RWPE1 (cell line): ENCODE measurements around the gene SAMD4A.

ENCODE experiments used
- CTCF ChIA-PET: fragments of 350-600 bp; sonication (Branson Sonifier 250); formaldehyde crosslinking; extraction: SDS; loops from one replicate; lab custom pipeline; 2021; lab: Yijun Ruan, JAX
- POLR2A ChIA-PET: fragments of 400-600 bp; formaldehyde crosslinking; extraction: SDS; loops from one replicate; lab custom pipeline; 2020; ENCODE audit warnings: antibody characterized with exemption; ENCODE audit not compliant: low non-redundant PET; lab: Yijun Ruan, JAX
- DNase-seq: peaks from one replicate; pipeline ENCODE4 v3.0.0; 2012; ENCODE audit warnings: low spot score
- H3K27ac ChIP-seq: fragments of 450-650 bp; 2 replicates; pipeline ENCODE4 v1.5.1; 2017
- CTCF ChIP-seq: fragments of 450-650 bp; conservative IDR thresholded peaks from 2 replicates; pipeline ENCODE4 v1.5.1; 2017; ENCODE audit warnings: low read depth, mild to moderate bottlenecking

The SAMD4A gene

GRCh38 chr14:54675236-54676128 is 108.6 kb downstream of the SAMD4A start:
- POLR2A ChIA-PET: no interaction called here
- DNase-seq: no peak
- no peak for TF ChIP-seq CTCF
- H3K27ac ChIP-seq: no peak overlapping the region
- CTCF ChIA-PET: no interaction called here

GRCh38 chr14:54676812-54677708 is 110.1 kb downstream of the SAMD4A start:
- peak overlapping the region; percentile 62; the same call in 1 of the 2 replicates for H3K27ac ChIP-seq
- peak; percentile 85 for DNase-seq
- CTCF ChIA-PET: interaction anchor here (0.9 kb wide), 2 partner anchors 14 to 95 kb away, joined by 4 to 5 read pairs; no protein-coding TSS in a partner anchor
- no peak for TF ChIP-seq CTCF
- POLR2A ChIA-PET: no interaction called here

- ChIA-PET CTCF (no interaction called here), POLR2A (no interaction called here)
- TF ChIP-seq CTCF: no peak
- H3K27ac ChIP-seq: no peak overlapping the region
- no peak for DNase-seq
Observed at GRCh38 chr14:54680651-54681050, 113.7 kb downstream of the SAMD4A start.

GRCh38 chr14:54681811-54682261 is 114.9 kb downstream of the SAMD4A start:
- no peak for TF ChIP-seq CTCF
- CTCF ChIA-PET: interaction anchor here (0.5 kb wide), 1 partner anchor 56 kb away, joined by 3 read pairs; no protein-coding TSS in a partner anchor
- POLR2A ChIA-PET: no interaction called here
- H3K27ac ChIP-seq: peak overlapping the region; percentile 41; the same call in 1 of the 2 replicates
- DNase-seq: peak; percentile 45

GRCh38 chr14:54682578-54682977 is 115.7 kb downstream of the SAMD4A start:
- ChIA-PET POLR2A (no interaction called here), CTCF (no interaction called here)
- peak overlapping the region; percentile 33; the same call in 1 of the 2 replicates for H3K27ac ChIP-seq
- TF ChIP-seq CTCF: no peak
- no peak for DNase-seq
